Measurements from ENCODE around the gene RPL10. TPM values are rescaled to one million over a fixed set of nuclear protein-coding genes. Genes with fewer than 3 reads are reported as not detected.

Gene RPL10
- total RNA-seq, 1 donor from 2014 or later = 1,850 TPM

- DNase-seq = peak; percentile 68
- peak overlapping the region; percentile 87 for H3K4me3 ChIP-seq
- no peaks in the 10 kb centered on the region for H3K9me3 ChIP-seq (replicated peaks)
- H3K36me3 ChIP-seq = peaks cover 40% of the 10 kb centered on the region
- TF ChIP-seq CTCF (IDR thresholded peaks at IDR 0.05; ENCODE audit: borderline replicate concordance) = no peak
- peak overlapping the region; percentile 95 for H3K27ac ChIP-seq (replicated peaks)
- peaks cover 76% of the 10 kb centered on the region for H3K4me1 ChIP-seq
- H3K27me3 ChIP-seq (ENCODE audit: low read depth) = no peaks in the 10 kb centered on the region
- intact Hi-C loops (cut with micrococcal nuclease) = no loop called here
These were observed 29.3 kb upstream of the RPL10 start for GRCh38 chrX:154368630-154369448.

- H3K27me3 ChIP-seq (ENCODE audit: low read depth) = no peaks in the 10 kb centered on the region
- peaks cover 32% of the 10 kb centered on the region for H3K36me3 ChIP-seq
- no peaks in the 10 kb centered on the region for H3K9me3 ChIP-seq (replicated peaks)
- TF ChIP-seq CTCF (IDR thresholded peaks at IDR 0.05; ENCODE audit: borderline replicate concordance) = no peak
- DNase-seq = peak; percentile 84
- H3K4me1 ChIP-seq = peaks cover 80% of the 10 kb centered on the region
- intact Hi-C loops (cut with micrococcal nuclease) = no loop called here
- peak overlapping the region; percentile 87 for H3K4me3 ChIP-seq
- peak overlapping the region; percentile 95 for H3K27ac ChIP-seq (replicated peaks)
These were observed 28.5 kb upstream of the RPL10 start for GRCh38 chrX:154369449-154370299.

GRCh38 chrX:154370300-154371016 lies 27.7 kb upstream of the RPL10 start:
- Histone ChIP-seq H3K9me3 (replicated peaks) (no peaks in the 10 kb centered on the region), H3K27ac (replicated peaks) (peak overlapping the region; percentile 95), H3K4me3 (peak overlapping the region; percentile 87), H3K4me1 (peaks cover 74% of the 10 kb centered on the region), H3K36me3 (peaks cover 24% of the 10 kb centered on the region), H3K27me3 (ENCODE audit: low read depth) (no peaks in the 10 kb centered on the region)
- intact Hi-C loops (cut with micrococcal nuclease) = no loop called here
- DNase-seq = peak; percentile 31
- no peak for TF ChIP-seq CTCF (IDR thresholded peaks at IDR 0.05; ENCODE audit: borderline replicate concordance)

- peak; percentile 95 for DNase-seq
- intact Hi-C loops (cut with micrococcal nuclease) = no loop called here
- no peaks in the 10 kb centered on the region for H3K27me3 ChIP-seq (ENCODE audit: low read depth)
- peaks cover 17% of the 10 kb centered on the region for H3K36me3 ChIP-seq
- peak overlapping the region; percentile 87 for H3K4me3 ChIP-seq
- peak overlapping the region; percentile 95 for H3K27ac ChIP-seq (replicated peaks)
- TF ChIP-seq CTCF (IDR thresholded peaks at IDR 0.05; ENCODE audit: borderline replicate concordance) = no peak
- H3K9me3 ChIP-seq (replicated peaks) = no peaks in the 10 kb centered on the region
- H3K4me1 ChIP-seq = peaks cover 67% of the 10 kb centered on the region
These were observed 27.0 kb upstream of the RPL10 start for GRCh38 chrX:154371017-154371788.
